Gastroesophageal sphincter (tissue), 3 donors: Measurements from ENCODE around the gene ACACB.

ENCODE experiments used
- CTCF ChIP-seq, 4 experiments: fragments of 200-600 bp in 2 of 4; fragments of 450-650 bp in 2 of 4; sonication (generic) in 1 of 4; IDR thresholded peaks; one replicate each; pipeline ENCODE4 v1.5.1; 2017 to 2019; ENCODE audit warnings: antibody characterized with exemption in 4 of 4, mild to moderate bottlenecking in 2 of 4, moderate library complexity in 2 of 4
- EP300 ChIP-seq: sonication (generic); formaldehyde crosslinking; IDR thresholded peaks from one replicate; pipeline ENCODE4 v1.6.1; 2017; ENCODE audit warnings: antibody characterized with exemption, mild to moderate bottlenecking
- POLR2A ChIP-seq, 2 donors: fragments of 450-650 bp; IDR thresholded peaks; one replicate each; pipeline ENCODE4 v1.6.1; 2017; ENCODE audit warnings: antibody characterized with exemption in 2 of 2, mild to moderate bottlenecking in 2 of 2, moderate library complexity in 1 of 2
- POLR2AphosphoS5 ChIP-seq: sonication (generic); formaldehyde crosslinking; IDR thresholded peaks from one replicate; pipeline ENCODE4 v1.6.1; 2017; ENCODE audit warnings: antibody characterized with exemption

- no peak for TF ChIP-seq CTCF (IDR thresholded peaks at IDR 0.05)
- no peak for TF ChIP-seq POLR2AphosphoS5
- TF ChIP-seq POLR2A (IDR thresholded peaks at IDR 0.05) = no peak
- TF ChIP-seq EP300 = no peak
These were observed 5.0 kb downstream of the ACACB start for GRCh38 chr12:109121346-109121880.
